SK-N-DZ (cell line): Measurements from ENCODE around the gene MZF1. TPM values are rescaled to one million over a fixed set of nuclear protein-coding genes. Genes with fewer than 3 reads are reported as not detected.
"Not testable (repeated sequence)": the region's sequence is repeated elsewhere in the genome, so short reads cannot be mapped to it uniquely, and the experiment has no call there.

Experiments used
- DNase-seq: peaks from one replicate; pipeline ENCODE4 v3.0.0-alpha.2; 2015; ENCODE audit warnings: low spot score
- polyA plus RNA-seq, 2 experiments: library from polyadenylated mRNA; depleted of rRNA; stranded (reverse); fragments of >200 nt; gene quantifications; 2 replicates each; pipeline ENCODE4 v1.2.3, GENCODE V29; 2014

MZF1 gene
- 12.0 and 14.7 TPM in 2 replicates for polyA plus RNA-seq (2014; cell fraction: cytosol; rRNA removed)
- 72.1 and 102 TPM in 2 replicates for polyA plus RNA-seq (2014; cell fraction: nucleus; rRNA removed)

DNA sequence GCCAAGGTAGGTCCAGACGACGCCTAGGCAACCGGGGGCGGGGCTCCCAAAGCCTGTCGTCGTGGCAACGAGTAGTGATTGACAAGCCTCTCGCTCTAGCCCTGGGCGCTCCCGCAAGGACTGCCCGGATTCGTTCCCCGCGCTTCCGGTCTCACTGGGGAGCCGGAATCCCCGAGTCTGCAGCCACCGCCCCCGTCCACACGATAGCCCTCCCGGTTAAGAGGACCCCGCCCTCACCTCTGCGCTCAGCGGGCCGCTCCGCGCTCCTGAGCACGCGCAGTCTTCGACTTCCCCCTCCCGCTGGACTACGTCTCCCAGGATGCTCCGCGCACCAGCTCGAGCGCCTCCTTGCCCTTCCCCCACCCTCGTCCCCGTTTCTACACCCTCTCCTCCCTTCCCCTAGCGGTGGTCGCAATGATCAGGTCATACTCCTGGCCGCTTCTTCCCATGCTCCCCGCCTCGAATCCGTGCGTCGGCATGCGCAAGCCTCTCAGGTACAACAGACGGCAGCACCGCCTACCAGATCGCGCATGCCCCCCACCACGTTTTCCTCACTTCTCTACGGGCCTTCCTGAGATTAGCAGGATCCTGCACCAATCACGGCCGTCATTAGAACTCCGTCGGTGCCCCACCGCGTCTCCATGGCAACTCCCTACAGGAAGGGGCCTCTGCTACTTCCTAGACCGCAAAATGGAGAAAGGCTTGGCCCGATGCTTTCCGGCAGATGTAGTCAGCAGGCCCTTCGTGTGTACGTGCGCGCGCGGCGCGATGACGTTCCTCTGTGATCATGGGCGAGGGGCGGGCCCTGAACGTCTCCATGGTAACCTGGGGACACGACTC, at the start of gene MZF1:
Gene MZF1, minus strand, starts transcription at position 518 of the 840 bp plus-strand sequence. CDS start 1,946 bp downstream, outside the sequence.
- DNase-seq: peak; percentile 98

DNA sequence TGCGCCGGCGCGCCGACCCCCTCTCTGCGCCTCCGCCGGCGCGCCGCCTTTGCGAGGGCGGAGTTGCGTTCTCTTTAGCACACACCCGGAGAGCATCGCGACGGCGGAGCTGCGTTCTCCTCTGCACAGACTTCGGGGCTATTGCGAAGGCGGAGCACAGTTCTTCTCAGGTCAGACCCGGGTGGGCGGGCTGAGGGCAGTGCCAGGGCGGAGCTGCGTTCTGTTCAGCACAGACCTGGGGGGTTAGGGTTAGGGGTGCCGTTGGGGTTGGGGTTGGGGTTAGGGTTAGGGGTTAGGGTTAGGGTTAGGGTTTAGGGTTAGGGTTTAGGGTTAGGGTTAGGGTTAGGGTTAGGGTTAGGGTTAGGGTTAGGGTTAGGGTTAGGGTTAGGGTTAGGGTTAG, 34.1 kb upstream of the MZF1 start:
- DNase-seq: not testable (repeated sequence)

DNA sequence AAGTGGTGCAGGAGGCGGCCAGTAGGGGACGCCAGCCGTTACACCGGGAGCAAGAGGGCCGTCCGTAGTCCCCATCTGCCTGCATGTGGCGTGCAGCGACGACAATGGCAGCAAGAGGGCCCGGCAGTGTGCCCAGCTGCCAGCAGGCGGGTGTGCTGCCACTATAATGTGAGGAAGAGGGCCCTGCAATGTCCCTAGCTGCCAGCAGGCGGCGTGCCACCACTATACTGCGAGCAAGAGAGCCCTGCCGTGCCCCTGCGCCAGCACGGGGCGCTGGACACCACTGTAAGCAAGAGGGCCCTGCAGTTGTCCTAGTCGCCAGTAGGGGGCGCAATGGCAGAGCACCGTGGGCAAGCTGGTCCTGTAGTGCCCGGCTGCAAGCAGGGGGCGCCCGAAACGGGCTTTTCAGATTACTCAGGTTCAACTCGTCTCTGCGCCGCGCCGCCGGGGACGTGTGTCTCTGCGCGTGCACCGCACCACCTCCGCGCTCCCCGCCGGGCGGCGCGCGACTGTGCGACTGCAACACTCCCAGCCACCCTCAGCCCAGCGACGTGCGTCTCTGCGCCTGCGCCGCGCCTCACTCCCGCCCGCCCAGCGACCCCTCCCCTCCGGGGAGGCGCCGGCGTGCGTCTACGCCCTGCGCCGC, 33.2 kb upstream of the MZF1 start:
- DNase-seq: not testable (repeated sequence)

DNA sequence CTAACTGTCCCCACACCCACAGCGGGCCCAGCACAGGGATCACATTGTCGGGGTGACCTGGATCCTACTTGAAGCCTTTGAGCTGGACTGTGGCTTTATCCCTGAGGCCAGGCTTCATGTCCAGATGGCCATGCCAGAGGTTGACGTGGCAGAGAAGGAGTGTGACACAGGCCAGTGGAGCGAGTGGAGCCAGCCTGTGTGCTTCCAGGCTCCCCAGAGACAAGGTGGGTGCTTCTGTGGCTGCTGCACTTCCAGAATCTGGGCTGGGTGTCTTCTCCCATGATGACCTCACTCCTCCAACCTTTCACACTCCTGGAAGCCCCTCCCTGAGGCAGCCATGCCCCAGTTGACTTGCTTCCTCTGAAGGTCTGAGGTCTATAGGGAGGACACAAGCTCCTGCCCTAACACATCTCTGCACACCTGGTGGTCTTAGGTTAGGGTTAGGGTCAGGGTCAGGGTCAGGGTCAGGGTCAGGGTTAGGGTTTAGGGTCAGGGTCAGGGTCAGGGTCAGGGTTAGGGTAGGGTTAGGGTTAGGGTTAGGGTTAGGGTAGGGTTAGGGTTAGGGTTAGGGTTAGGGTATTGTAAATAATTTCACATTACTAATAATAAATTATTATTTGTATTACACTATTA, 13.1 kb upstream of the MZF1 start:
- DNase-seq: no peak

DNA sequence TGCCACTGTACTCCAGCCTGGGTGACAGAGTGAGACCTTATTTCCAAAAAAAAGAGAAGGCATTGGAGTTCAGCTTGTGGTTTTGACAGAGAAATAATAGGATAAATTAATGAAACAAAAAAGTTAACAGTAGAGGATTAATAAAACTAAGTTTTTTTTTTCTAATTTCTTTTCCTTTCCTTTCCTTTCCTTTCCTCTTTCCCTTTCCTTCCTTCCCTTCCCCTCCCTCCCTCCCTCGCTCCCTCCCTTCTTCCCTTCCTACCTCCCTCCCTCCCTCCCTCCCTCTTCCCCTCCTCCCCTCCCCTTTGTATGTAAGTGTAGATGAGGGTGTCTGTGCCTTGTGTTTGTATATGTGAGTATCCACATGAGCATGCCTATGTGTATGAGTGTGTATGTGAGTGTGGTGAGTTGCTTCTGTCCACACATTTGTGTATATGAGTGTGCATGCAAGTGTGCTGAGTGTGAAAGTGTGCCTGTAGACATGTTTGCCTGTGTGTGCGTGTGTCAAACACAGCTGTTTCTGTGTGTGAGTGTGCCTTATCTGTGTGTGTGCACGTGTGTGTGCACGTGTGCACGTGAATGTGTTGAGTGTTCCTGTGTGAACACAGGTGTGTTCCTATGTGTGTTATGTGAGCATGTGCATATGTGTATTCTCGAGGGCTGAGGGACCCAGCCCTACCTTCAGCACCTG, 12.5 kb upstream of the MZF1 start:
- DNase-seq: no peak

DNA sequence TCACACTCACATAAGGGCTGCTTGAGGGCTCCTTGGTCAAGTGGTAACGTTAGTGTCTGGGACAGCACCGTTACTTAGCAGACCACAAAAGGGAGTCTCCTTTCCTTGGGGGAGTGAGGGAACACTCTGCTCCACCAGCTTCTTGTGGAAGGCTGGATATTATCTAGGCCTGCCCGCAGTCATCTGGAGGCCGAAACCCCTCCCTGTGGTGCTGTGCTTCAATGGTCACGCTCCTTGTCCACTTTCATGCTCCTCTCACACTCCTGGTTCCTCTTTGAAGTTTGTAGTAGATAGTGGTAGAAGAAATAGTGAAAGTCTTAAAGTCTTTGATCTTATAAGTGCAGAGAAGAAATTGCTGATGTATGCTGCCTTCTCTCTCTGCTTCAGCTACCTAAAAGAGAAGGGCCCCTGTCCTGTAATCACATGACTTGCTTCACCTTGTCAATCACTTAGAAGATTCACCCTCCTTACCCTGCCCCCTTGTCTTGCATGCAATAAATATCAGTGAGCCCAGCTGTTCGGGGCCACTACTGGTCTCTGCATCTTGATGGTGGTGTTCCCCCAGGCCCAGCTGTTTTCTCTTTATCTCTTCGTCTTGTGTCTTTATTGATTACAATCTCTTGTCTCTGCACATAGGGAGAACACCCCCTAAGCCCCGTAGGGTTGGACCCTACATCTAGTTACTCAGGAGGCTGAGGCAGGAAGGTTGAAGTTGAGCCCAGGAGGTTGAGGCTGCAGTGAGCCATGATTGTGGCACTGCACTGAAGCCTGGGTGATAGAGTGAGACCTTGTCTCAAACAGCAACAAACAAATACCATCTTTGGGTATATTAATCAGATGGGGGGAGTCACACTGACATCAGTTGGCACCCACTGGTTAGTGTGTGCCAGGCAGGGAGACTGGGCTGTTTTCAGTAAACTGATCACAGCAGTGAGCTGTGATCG, 11.6 kb upstream of the MZF1 start:
- DNase-seq: no peak

DNA sequence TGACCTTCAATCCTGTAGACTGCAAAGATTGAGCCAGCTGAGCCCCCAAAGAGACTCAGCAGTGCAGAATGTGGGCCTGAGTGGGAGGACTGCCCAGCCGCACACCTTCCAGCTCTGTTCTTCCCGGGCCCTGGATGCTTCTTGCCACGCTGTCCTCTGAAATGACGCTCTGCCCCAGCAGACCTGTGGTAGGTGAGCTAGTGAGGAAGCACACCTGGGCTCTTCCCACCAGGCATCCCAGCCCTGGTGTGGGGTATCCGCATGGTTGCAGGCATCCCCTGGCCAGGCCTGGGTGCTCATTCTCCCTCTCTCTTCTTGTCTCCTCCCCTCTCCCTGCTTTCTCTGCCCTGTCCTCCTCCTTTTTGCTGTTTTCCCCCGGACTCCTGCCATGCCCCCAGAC, 9.8 kb upstream of the MZF1 start:
- DNase-seq: no peak

DNA sequence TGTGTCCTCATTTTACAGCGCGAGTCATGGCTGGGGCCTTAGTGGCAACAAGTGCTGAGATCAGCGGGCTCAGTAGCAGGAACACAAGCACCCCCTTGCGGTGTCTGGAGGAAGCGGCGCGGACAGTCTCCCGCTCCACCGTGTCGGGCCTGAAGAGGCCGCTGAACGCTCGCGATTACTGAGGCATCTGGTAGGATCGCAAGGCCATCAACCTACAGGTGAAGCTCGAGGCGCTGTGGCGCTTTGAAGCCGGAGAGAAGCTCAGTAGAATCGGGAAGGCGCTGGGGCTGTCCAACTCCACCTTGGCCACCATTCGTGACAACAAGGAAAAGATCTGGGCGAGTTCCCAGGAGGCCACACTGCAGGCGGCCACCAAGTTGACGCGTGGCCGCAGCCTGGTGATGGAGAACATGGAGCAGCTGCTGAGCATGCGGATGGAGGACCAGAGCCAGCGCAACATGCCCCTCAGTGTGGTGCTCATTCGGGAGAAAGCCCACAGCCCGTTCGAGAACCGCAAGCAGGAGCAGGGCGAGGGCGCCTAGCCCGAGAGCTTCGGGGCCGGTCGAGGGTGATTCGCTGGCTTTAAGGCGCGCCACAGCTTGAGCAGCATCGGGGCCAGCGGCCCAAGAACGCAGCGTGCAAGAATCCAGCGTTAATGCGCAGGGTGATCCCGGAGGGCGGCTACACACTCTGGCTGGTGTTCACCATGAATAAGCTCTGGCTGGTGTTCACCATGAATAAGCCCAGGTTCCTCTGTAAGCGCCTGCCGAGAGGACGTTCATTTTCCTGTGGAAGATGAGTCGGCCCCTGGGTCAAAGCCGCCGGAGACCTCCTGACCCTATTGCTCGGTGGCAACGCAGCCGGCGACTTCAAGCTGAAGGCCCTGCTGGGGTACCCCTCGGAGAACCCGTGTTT, 8.3 kb upstream of the MZF1 start:
- DNase-seq: no peak

DNA sequence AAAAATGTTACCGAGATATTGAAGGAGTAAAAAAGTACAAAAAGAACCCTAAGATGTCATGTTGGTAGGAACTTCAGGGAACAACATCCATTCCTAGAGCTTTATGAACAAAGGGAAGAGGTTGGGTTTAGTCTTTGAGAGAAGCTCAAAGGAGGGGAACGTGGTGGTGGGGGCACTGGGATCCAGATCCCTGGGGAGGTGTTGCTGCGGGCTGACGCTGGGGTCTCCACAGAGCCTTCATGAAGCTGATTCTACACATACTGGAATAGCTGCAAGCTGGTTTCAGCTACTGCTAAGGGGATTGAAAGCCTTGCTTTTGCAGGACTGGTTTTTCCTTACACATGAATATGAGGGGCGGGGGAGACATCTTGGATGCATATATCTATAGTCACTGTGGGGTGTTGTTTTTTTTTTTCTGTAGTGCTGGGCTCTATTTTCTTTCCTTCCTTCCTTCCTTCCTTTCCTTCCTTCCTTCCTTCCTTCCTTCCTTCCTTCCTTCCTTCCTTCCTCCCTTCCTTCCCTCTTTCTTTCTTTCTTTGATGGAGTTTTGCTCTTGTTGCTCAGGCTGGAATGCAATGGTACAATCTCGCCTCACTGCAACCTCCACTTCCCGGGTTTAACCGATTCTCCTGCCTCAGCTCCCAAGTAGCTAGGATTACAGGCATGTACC, 6.5 kb upstream of the MZF1 start:
- DNase-seq: no peak

DNA sequence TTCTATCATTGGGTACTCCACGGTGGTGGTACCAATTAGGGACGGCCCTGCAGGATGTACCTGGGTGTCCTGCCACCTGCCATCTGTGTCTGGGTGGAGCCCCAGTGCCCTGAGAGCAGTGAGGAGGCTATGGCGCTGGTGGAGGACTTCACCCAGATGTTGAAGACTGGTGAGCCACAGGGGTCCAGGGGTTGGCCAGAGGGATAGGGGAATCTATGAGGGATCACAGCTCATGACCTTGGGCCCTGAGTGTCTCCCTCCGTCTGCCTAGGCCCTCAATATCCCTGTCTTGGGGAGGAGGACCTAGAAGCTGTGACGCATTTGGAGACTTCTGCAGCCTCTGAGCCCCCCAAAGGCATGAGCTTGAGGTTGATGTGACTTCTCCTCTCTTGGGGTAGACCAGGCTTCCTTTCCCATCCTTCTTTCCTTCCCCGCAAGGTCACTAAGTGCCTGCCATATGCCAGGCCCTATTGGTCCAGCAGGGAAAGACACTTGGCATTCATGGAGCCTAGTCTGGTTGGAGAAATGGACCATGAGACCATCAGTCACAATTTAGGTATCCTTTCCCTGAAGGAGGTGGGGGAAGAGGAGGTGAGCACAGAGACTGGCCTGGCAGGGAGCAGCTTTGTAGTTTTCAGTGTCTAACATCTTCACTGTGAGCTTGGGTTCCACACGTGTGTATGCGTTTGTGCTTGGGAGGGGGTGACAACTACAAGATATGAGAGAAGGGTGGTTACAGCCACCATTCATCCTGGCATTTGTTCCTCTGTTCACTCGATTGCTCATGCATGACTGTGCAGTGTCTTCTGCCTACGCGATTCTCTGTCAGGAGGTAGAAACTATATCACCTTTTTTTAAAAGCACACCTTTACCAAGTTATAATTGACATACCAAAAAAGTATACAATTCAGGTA, 5.1 kb upstream of the MZF1 start:
- no peak for DNase-seq

DNA sequence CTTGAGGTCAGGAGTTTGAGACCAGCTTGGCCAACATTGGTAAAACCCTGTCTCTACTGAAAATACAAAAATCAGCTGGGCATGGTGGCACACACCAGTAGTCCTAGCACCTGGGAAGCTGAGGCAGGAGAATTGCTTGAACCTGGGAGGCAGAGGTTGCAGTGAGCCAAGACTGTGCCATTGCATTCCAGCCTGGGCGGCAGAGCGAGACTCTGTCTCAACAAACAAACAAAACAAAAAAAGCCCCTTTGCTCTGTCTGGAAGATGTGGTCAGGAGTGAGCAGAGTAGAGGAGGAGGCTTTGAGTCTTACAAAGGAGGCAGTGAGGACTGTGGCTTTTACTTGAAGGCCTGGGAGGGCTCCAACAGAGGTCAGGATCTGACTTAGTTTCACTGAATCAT, 4.4 kb upstream of the MZF1 start:
- not testable (repeated sequence) for DNase-seq

DNA sequence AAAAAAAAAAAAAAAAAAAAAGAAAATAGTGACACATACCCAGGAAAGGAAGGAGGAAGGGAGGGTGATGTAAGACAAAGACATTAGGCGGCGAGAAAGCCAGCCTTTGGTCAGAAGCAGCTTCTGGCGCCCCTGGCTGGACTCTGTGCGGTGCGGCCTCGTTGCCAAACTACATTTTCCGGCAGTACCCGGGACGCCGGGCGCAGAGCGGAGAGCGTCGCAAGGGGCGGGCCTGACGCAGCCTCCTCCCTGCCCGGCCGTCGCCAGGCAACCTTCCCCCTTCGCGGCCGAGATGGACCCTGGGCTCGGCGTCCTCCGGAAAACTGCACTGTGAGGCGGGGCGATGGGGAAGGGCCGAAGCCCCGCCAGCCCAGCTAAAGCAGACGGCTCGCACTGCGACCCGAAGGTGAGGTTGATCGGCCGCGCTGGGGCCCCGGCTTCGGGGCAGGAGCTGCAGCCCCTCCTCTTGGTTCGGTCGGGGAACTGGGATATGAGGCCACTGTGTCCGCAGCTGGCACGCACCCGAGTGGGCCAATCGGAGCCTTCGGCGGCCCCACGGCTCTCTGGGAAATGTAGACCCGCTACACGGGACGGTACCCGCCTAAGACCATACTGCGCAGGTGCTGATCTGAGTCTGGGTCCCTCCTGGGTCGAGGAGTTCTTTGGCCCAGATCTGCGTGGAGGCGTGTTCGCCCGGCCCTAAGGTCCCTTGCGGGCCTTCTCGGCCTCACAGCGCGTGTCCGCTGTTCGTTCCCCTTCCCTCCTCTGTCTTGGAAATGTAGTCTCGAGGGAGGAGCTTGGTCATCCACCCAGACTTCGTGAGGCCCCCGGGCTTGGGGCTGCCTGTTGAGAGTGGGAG, 2.3 kb upstream of the MZF1 start:
- peak; percentile 84 for DNase-seq

DNA sequence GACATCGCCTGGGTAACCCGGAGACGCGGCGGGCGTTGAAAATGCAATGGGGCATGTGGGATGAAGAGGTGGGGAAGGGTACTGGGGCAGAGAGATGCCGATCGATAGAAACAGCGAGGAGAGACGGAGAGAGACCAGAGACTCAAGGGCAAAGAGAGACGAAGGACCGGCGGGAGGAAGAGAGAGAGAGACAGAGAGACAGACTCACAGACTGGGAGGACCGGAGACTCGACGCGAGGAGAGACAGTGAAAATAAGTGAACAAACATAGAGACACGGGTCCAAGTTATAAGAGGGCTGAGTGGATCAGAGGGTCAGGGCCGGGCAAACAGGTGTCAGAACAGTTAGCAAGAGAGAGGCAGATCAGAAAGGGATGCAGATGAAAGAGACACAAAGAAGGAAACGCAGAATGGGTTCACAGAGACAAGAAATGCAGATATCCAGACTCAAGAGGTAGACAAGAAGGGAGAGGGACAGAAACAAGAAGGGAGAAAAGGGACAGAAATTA, 576 bp upstream of the MZF1 start:
- DNase-seq: no peak

DNA sequence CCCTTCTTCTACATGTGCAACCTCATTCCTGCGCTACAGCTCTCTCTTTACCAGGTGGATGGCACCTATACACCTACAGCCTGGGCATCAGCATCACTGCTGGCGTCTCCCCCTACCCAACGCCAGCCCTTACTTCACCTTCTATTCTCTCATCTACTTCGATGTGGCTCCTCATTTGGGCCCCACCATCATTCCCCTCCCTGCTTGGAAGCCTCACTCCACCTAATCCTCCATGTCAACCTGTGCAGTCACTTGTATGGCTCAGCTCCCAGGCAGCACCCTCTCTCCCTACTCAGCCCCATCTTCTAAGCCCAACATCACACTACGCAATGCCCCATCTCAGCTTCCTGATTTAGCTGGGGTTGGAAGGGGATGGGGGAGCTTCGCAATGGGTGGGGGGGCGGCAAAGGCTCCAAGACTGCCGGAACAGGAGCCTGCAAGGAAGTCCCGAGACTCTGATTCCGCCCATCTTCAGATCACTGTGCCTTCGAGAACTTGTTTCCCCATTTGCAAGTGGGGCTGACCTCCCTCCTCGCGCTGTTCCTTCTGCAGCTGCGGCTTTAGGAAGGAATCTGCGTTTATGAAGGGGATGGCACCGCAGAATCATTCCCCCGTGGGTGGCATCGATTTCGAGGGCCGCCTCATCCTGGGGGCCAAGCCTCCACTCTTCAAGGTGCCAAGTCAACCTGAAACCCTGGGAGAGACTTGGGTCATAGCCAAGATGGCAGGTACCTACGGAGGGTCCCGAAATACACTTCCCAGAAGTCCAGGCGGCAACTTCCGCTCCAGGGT, 913 bp downstream of the MZF1 start:
- DNase-seq: no peak

DNA sequence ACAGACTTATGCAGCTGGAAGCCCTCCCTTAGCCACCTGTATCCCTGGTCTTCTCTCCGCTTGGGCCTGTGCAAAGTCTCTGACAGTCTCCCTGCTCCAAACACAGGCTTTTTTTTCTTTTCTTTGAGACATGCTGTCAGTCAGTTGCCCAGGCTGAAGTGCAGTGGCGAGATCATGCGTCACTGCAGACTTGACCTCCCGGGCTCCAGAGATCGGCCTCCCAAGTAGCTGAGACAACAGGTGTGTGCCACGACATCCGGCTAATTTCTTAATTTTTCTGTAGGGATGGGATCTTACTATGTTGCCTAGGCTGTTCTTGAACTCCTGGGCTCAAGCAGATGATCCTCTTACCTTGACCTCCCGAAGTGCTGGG, 1.6 kb downstream of the MZF1 start:
- DNase-seq: no peak
